Right lobe of liver (tissue), 6 donors: ENCODE measurements around the gene MACROD2. TPM values are rescaled to one million over a fixed set of nuclear protein-coding genes. Genes with fewer than 3 reads are reported as not detected.

Experiments used
- ATAC-seq, 4 donors: fragments of 200-7000 bp; cut with Tn5 transposase; one replicate each; pipeline ENCODE4 v1.9.1; 2020; ENCODE audit warnings: mild to moderate bottlenecking in 4 of 4, moderate library complexity in 4 of 4
- DNase-seq, 3 donors: peaks; one replicate each; pipeline ENCODE4 v3.0.0-alpha.2; 2020
- H3K27ac ChIP-seq, 3 donors: fragments of 200-600 bp; one replicate each; pipeline ENCODE4 v1.8.0; 2022
- H3K27me3 ChIP-seq, 2 donors: fragments of 200-600 bp; one replicate each; pipeline ENCODE4 v1.8.0; 2022
- H3K36me3 ChIP-seq, 4 donors: fragments of 200-600 bp; sonication (generic) in 1 of 4; one replicate each; pipeline versions ENCODE4 v1.5.1 to v1.8.0; 2017 to 2022; ENCODE audit warnings: control low read depth in 1 of 4
- H3K4me1 ChIP-seq, 4 donors: fragments of 200-600 bp; sonication (generic) in 1 of 4; one replicate each; pipeline versions ENCODE4 v1.5.1 to v1.8.0; 2017 to 2022; ENCODE audit warnings: control low read depth in 1 of 4
- H3K4me3 ChIP-seq, 3 donors: fragments of 200-600 bp; one replicate each; pipeline ENCODE4 v1.8.0; 2022
- H3K9me3 ChIP-seq, 4 donors: fragments of 200-600 bp; sonication (generic) in 1 of 4; one replicate each; pipeline versions ENCODE4 v1.5.1 to v1.8.0; 2017 to 2022; ENCODE audit warnings: control low read depth in 1 of 4
- POLR2A ChIP-seq: fragments of 450-650 bp; IDR thresholded peaks from one replicate; pipeline ENCODE4 v1.6.1; 2017; ENCODE audit warnings: antibody characterized with exemption, mild to moderate bottlenecking
- WGBS: methylation state at CpG from one replicate; pipeline ENCODE4 v1.1.6; 2018; ENCODE audit warnings: low coverage, low lambda C conversion rate; ENCODE audit not compliant: insufficient coverage; ENCODE audit errors: missing lambda C conversion rate; 5-methylcytosine and 5-hydroxymethylcytosine counted together
- intact Hi-C, 2 donors: fragments of 100-400 bp; cut with DNase I; formaldehyde crosslinking; loops; one replicate each; pipeline versions ENCODE4 v1.11.2 to v1.14.1; 2022
- total RNA-seq, 6 experiments: library from RNA; depleted of rRNA in 2 of 6; stranded (reverse); fragments of >200 nt in 2 of 6; fragmentation: NEBNext Ultra II Directional in 3 of 6; extraction: Animal tissue kit (Norgen Biotek cat#: 25700) in 3 of 6; gene quantifications; one replicate each; pipeline versions ENCODE4 v1.1.0 to v1.2.4, GENCODE V29; 2016 to 2023
- TF ChIP-seq, protein P1 (sequence below), 4 donors: fragments of 200-600 bp in 3 of 4; fragments of 450-650 bp in 1 of 4; IDR thresholded peaks; one replicate each; pipeline versions ENCODE4 v1.5.1 to v1.8.0; 2016 to 2022; ENCODE audit warnings: antibody characterized with exemption in 4 of 4, mild to moderate bottlenecking in 2 of 4
- donor health status: DM: no; HTN: yes; CAD: no.
- donor health status: DM: no; HTN: no; CAD: no.
- donor health status: DM: no; HTN: no; CAD: no.
- donor health status: DM: no; HTN: yes; CAD: no.
- donor health status: DM: no; HTN: yes; CAD: no.

MACROD2 gene
- total RNA-seq, 6 experiments from 2014 or later: 1.2 to 5.5 (median 3.3) TPM

DNA sequence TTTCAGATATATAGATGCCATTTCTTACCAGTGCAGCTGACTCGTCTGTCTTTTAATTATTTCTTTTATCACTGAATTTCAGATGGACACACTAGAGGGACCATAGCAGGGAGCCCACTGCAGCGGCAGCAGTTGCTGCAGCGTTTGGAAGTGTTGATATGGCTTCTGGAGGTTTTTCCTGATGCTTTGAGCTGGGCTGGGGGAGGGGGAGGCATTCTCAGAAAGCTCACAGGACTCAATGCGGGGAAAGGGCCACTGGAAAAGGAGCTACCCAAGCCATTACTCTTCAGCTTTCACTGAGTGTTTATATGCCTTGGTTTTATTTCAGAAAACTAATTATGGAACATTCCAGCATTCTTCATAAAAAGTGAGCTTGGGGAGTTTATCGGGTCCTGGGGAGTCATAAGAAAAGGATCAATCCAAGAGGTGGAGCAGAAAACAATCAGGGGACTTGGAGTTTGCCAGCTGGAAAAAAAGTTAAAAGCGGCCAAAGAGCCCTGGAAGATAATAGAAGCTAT is 1082.5 kb downstream of the MACROD2 start:
- DNase-seq: no peak
- TF ChIP-seq, protein P1, sequence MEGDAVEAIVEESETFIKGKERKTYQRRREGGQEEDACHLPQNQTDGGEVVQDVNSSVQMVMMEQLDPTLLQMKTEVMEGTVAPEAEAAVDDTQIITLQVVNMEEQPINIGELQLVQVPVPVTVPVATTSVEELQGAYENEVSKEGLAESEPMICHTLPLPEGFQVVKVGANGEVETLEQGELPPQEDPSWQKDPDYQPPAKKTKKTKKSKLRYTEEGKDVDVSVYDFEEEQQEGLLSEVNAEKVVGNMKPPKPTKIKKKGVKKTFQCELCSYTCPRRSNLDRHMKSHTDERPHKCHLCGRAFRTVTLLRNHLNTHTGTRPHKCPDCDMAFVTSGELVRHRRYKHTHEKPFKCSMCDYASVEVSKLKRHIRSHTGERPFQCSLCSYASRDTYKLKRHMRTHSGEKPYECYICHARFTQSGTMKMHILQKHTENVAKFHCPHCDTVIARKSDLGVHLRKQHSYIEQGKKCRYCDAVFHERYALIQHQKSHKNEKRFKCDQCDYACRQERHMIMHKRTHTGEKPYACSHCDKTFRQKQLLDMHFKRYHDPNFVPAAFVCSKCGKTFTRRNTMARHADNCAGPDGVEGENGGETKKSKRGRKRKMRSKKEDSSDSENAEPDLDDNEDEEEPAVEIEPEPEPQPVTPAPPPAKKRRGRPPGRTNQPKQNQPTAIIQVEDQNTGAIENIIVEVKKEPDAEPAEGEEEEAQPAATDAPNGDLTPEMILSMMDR (IDR thresholded peaks at IDR 0.05): no peak
- TF ChIP-seq POLR2A: no peak

DNA sequence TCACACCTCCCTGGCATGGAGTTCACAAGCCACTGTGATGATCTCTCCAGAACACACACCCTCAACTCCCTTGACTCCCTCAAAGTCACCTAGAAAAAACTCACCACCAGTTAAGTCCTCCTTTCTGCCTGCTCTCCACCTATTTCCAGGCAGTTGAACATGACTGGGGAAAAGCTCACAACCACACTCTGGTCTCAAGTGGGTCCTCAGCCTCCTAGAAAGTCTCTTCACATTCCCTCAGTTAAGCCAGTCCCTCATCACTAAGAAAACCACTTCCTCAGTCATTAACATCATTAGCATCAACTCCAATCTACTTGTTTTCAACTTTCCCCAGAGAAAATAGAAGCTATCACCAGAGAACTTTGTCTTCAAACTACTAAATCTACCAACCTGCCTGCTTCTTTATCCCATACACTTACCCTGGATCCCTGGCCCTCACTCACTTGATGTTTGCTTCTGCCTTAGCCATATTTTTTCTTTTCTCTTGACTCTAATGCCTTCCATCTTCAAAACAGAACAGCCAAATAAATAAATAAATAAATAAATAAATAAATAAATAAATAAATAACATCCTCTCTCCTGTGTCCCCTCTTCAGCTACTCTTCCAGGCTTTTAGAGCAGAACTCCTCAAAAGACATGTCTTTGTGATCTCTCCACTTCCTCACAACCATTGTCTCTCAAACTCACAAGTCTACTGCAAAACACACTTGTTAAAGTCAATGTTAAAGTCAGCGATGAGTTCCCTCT is 1084.5 kb downstream of the MACROD2 start:
- Histone ChIP-seq H3K27me3 (no peaks in the 10 kb centered on the region), H3K4me1 (no peaks in the 10 kb centered on the region), H3K27ac (no peak overlapping the region), H3K9me3 (no peaks in the 10 kb centered on the region), H3K36me3 (no peaks in the 10 kb centered on the region), H3K4me3 (no peak overlapping the region)
- ATAC-seq: no peak
- intact Hi-C loops: no loop called here
- WGBS: 93% methylated on average over 1 of the region's 1 CpG
- TF ChIP-seq, protein P1 (IDR thresholded peaks at IDR 0.05): no peak
- TF ChIP-seq POLR2A: no peak
- no peak for DNase-seq

More for the DNA sequence above, 1082.5 kb downstream of the MACROD2 start:
- Histone ChIP-seq H3K9me3 (no peaks in the 10 kb centered on the region), H3K27me3 (no peaks in the 10 kb centered on the region), H3K36me3 (no peaks in the 10 kb centered on the region), H3K4me1 (no peaks in the 10 kb centered on the region), H3K4me3 (no peak overlapping the region), H3K27ac (no peak overlapping the region)
- no peak for ATAC-seq
- 75% methylated on average over 6 of the region's 6 CpGs for whole genome bisulfite sequencing
- intact Hi-C loops: no loop called here

DNA sequence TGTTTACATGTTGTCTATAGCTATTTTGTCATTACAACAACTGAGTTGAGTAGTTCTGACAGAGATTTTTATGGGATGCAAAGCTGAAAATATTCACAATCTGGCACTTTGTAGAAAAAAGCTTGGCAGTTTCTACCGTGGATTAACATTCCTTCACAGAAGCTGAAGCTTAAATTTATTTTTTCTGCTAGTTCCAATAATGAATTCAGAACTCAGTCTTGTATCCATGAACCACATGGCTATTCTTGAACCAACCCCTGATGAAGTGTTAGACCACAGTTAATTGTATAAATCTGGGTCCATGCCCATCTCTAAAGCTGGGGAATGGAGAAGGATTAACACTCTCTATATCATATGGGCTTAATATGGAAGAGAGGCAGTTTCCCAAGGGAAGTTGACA is 1085.9 kb downstream of the MACROD2 start:
- H3K9me3 ChIP-seq: no peaks in the 10 kb centered on the region
- no peaks in the 10 kb centered on the region for H3K27me3 ChIP-seq
- no peaks in the 10 kb centered on the region for H3K4me1 ChIP-seq
- intact Hi-C loops: no loop called here
- H3K36me3 ChIP-seq: no peaks in the 10 kb centered on the region
- no peak overlapping the region for H3K4me3 ChIP-seq
- 41% methylated on average over 1 of the region's 1 CpG for WGBS
- ATAC-seq (no peak), DNase-seq (no peak)
- H3K27ac ChIP-seq: no peak overlapping the region
- TF ChIP-seq POLR2A: no peak
- TF ChIP-seq, protein P1 (IDR thresholded peaks at IDR 0.05): no peak

DNA sequence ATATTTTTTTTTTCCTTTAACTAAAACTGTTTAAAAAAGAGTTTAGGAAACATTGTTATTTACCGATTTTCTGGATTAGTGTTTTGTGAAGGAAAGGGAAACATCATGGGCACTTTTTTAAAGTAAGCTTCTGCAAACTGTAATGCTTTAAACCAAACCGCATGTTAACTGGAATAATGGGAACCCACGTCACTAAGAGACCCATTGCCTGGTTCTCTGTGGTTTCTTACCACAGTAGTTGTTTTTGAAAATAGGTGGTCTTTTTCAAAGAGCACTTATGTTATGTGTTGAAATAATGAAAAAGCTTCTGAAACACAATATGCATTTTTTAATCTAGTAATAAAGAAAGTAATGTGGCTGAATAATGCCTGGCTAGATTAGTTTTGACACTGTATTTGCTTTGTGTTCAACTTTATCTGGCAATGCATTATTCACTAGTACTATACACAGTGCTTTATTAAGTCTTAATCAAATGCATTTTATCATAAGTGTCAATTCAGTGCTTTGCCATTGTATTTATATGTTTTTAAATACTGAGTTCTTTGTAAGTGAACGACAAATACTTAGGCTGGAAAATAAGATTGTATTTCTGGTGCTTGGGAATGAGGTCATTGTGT is 1096.2 kb downstream of the MACROD2 start:
- TF ChIP-seq POLR2A: no peak
- TF ChIP-seq, protein P1 (IDR thresholded peaks at IDR 0.05): no peak
- intact Hi-C loops: no loop called here
- Histone ChIP-seq H3K36me3 (no peaks in the 10 kb centered on the region), H3K9me3 (no peaks in the 10 kb centered on the region), H3K4me1 (no peaks in the 10 kb centered on the region), H3K27ac (no peak overlapping the region), H3K27me3 (no peaks in the 10 kb centered on the region), H3K4me3 (no peak overlapping the region)
- 79% methylated on average over 4 of the region's 4 CpGs for WGBS
- no peak for ATAC-seq
- no peak for DNase-seq
